Uterus (tissue), 4 donors: ENCODE results near the gene CDH4. TPM values are rescaled to one million over a fixed set of nuclear protein-coding genes. Genes with fewer than 3 reads are reported as not detected.

Experiments
- DNase-seq, 2 donors: peaks; one replicate each; pipeline ENCODE4 v3.0.0-alpha.2; 2019 to 2020
- H3K27ac ChIP-seq, 2 donors: fragments of 200-600 bp; sonication (generic); 1 replicate in 1 of 2; 2 replicates in 1 of 2; pipeline ENCODE4 v1.5.1; 2016 to 2018
- H3K27me3 ChIP-seq, 2 donors: fragments of 200-600 bp; sonication (generic); one replicate each; pipeline ENCODE4 v1.5.1; 2018 to 2019; ENCODE audit warnings: control low read depth in 1 of 2
- H3K36me3 ChIP-seq, 2 donors: fragments of 200-600 bp; sonication (generic); one replicate each; pipeline ENCODE4 v1.5.1; 2019; ENCODE audit warnings: control low read depth in 1 of 2
- H3K4me1 ChIP-seq, 2 donors: fragments of 200-600 bp; sonication (generic); one replicate each; pipeline ENCODE4 v1.5.1; 2018 to 2019; ENCODE audit warnings: control low read depth in 1 of 2
- H3K4me3 ChIP-seq, 2 donors: fragments of 200-600 bp; sonication (generic); 1 replicate in 1 of 2; 2 replicates in 1 of 2; pipeline ENCODE4 v1.5.1; 2018 to 2019; ENCODE audit warnings: mild to moderate bottlenecking in 1 of 2
- H3K9me3 ChIP-seq, 2 donors: fragments of 200-600 bp; sonication (generic); one replicate each; pipeline ENCODE4 v1.5.1; 2019; ENCODE audit warnings: control low read depth in 1 of 2
- CTCF ChIP-seq, 4 experiments: fragments of 200-600 bp in 2 of 4; fragments of 450-650 bp in 2 of 4; sonication (generic) in 2 of 4; IDR thresholded peaks; one replicate each; pipeline ENCODE4 v1.5.1; 2016 to 2019; ENCODE audit warnings: antibody characterized with exemption in 4 of 4, mild to moderate bottlenecking in 2 of 4, moderate library complexity in 1 of 4
- POLR2A ChIP-seq, 2 donors: fragments of 450-650 bp; IDR thresholded peaks; one replicate each; pipeline ENCODE4 v1.6.1; 2016; ENCODE audit warnings: antibody characterized with exemption in 2 of 2, mild to moderate bottlenecking in 1 of 2, moderate library complexity in 1 of 2
- intact Hi-C: fragments of 100-400 bp; cut with DNase I; formaldehyde crosslinking; loops from one replicate; pipeline ENCODE4 v1.15.1; 2023; ENCODE audit warnings: low total_unique reads
- total RNA-seq, 4 donors: library from RNA; depleted of rRNA in 3 of 4; stranded (reverse); fragments of >200 nt in 3 of 4; gene quantifications; one replicate each; pipeline versions ENCODE4 v1.1.0 to v1.2.4, GENCODE V29; 2014 to 2023
- donor health status: DM: yes; HTN: yes; CAD: no.

The CDH4 gene
- total RNA-seq, 4 donors from 2014 or later: under 0.01 to 0.55 TPM; not detected in 2

GRCh38 chr20:61661025-61661424 is 409.0 kb downstream of the CDH4 start:
- DNase-seq: no peak
- Histone ChIP-seq H3K9me3 (no peaks in the 10 kb centered on the region), H3K4me3 (no peak overlapping the region), H3K36me3 (no peaks in the 10 kb centered on the region), H3K27ac (no peak overlapping the region), H3K27me3 (no peaks in the 10 kb centered on the region), H3K4me1 (no peaks in the 10 kb centered on the region)
- no peak for TF ChIP-seq POLR2A (IDR thresholded peaks at IDR 0.05)
- TF ChIP-seq CTCF (IDR thresholded peaks at IDR 0.05): no peak
- intact Hi-C loops: no loop called here

GRCh38 chr20:61661583-61661982 is 409.5 kb downstream of the CDH4 start:
- DNase-seq: no peak
- no peaks in the 10 kb centered on the region for H3K9me3 ChIP-seq
- no peaks in the 10 kb centered on the region for H3K4me1 ChIP-seq
- intact Hi-C loops: no loop called here
- no peaks in the 10 kb centered on the region for H3K36me3 ChIP-seq
- no peak overlapping the region for H3K4me3 ChIP-seq
- TF ChIP-seq POLR2A (IDR thresholded peaks at IDR 0.05) (no peak), CTCF (IDR thresholded peaks at IDR 0.05) (no peak)
- no peaks in the 10 kb centered on the region for H3K27me3 ChIP-seq
- H3K27ac ChIP-seq: no peak overlapping the region

- Histone ChIP-seq H3K4me3 (no peak overlapping the region), H3K4me1 (no peaks in the 10 kb centered on the region), H3K27me3 (no peaks in the 10 kb centered on the region), H3K9me3 (no peaks in the 10 kb centered on the region), H3K27ac (no peak overlapping the region), H3K36me3 (no peaks in the 10 kb centered on the region)
- intact Hi-C loops: no loop called here
- TF ChIP-seq CTCF (IDR thresholded peaks at IDR 0.05): no peak
- no peak for DNase-seq
Measured at GRCh38 chr20:61662226-61662967, 410.3 kb downstream of the CDH4 start.

GRCh38 chr20:61662968-61663331 is 410.9 kb downstream of the CDH4 start:
- H3K27me3 ChIP-seq: no peaks in the 10 kb centered on the region
- H3K36me3 ChIP-seq: no peaks in the 10 kb centered on the region
- no peaks in the 10 kb centered on the region for H3K4me1 ChIP-seq
- intact Hi-C loops: no loop called here
- no peak overlapping the region for H3K27ac ChIP-seq
- no peak overlapping the region for H3K4me3 ChIP-seq
- TF ChIP-seq POLR2A (IDR thresholded peaks at IDR 0.05) (no peak), CTCF (IDR thresholded peaks at IDR 0.05) (no peak)
- no peak for DNase-seq
- no peaks in the 10 kb centered on the region for H3K9me3 ChIP-seq

GRCh38 chr20:61663521-61664425 is 411.7 kb downstream of the CDH4 start:
- H3K9me3 ChIP-seq: no peaks in the 10 kb centered on the region
- TF ChIP-seq CTCF (IDR thresholded peaks at IDR 0.05) (no peak), POLR2A (IDR thresholded peaks at IDR 0.05) (no peak)
- no peaks in the 10 kb centered on the region for H3K27me3 ChIP-seq
- intact Hi-C loops: no loop called here
- no peak for DNase-seq
- H3K27ac ChIP-seq: no peak overlapping the region
- H3K4me1 ChIP-seq: no peaks in the 10 kb centered on the region
- H3K4me3 ChIP-seq: no peak overlapping the region
- no peaks in the 10 kb centered on the region for H3K36me3 ChIP-seq
